ENCODE measurements around the gene SMYD3.
A peak's percentile ranks its signal among the peaks of the same experiment; 100 is the strongest.

The SMYD3 gene

GRCh38 chr1:245990315-245991022, 516.6 kb downstream of the SMYD3 start:
- no peak overlapping the region for H3K4me3 ChIP-seq (ENCODE audit: low read length)
- TF ChIP-seq CTCF (conservative IDR thresholded peaks at IDR 0.05; ENCODE audit: low read depth, low read length): no peak
- DNase-seq (ENCODE audit: low read depth): no peak

DNA sequence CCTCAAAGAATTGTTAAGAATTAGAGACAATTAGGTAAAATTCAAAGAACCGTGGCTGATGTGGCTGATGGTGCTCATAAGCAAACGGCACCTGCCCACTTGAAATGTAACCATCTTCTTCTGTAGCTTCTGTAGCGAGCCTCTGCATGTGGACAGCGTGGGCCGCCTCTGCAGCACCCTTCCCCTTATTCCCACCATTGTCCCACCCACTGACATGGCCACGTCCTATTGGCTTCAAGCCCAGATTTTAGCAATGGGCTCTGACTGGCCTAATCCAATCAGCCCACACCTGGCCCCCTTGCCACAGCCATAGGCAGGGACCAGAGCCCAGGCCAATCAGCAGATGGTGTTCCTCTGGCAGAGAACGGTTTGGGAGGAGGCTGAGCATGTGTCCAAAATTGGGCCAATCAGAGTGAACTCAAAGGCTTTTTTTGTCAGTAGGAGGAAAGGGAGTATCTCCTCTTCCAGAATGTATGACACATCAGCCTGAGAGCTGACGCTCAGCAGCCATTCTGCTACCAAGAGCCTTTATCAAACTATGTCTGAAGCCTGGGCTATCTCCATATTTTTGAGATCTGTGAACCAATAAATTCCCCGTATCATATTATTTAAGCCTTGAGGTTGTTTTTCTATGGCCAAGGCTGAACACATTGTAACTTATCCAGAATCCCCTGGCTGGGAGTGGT, 518.5 kb downstream of the SMYD3 start:
- DNase-seq (ENCODE audit: low read depth): no peak
- no peak overlapping the region for H3K4me3 ChIP-seq (ENCODE audit: low read length)
- TF ChIP-seq CTCF (conservative IDR thresholded peaks at IDR 0.05; ENCODE audit: low read depth, low read length): no peak

DNA sequence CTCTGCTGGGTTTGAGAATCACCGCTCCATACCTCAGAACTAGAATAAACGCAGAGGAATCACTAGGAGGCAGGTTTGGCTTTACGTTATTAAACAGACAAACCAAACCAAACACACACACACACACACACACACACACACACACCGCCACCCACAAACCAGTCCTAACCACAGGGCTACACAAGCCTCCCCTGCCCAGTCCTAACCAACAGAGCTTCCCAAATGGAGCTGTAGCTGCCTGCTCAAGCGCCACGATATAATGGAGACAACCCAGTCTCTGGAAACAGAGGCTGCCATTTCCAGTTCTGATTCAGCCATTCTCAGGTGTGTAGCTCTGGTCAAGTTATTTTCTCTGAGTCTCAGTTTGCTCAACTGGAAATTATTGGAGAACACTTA, 519.1 kb downstream of the SMYD3 start:
- no peak for DNase-seq (ENCODE audit: low read depth)
- TF ChIP-seq CTCF (conservative IDR thresholded peaks at IDR 0.05; ENCODE audit: low read depth, low read length): no peak
- no peak overlapping the region for H3K4me3 ChIP-seq (ENCODE audit: low read length)

DNA sequence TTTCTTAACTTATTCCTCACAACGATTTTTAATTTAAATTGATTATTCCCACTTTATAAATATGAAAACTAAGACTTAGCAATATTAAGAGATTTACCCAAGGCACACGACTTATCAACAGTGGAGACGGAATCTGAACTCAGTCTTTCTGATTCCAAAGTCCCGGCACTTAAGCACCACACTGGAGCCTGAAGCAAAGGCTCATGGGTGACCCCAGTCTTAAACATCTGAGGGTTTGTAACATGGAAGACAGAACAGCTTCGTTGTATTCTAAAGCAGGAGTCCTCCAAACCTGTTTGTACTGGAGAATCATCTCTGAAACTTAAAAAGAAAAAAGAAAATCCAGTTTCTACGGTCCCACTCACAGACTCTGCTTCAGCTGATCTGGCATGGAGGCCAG, 519.5 kb downstream of the SMYD3 start:
- H3K4me3 ChIP-seq (ENCODE audit: low read length): no peak overlapping the region
- TF ChIP-seq CTCF (conservative IDR thresholded peaks at IDR 0.05; ENCODE audit: low read depth, low read length): no peak
- DNase-seq (ENCODE audit: low read depth): no peak

DNA sequence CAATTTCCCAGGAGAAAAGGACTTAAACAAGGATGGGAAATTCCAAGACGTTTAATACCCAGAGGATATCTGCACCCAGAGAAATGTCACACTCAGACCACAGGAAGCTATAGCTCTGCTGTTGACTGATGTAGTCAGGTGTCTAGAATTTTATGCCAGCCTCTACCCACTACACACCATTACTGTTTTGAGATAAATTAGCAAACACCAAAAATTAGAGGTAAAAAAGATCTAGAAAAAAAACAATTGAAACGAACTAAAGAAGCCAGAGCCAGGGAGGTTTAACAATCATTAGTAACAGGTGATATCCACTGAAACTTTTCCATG, 519.9 kb downstream of the SMYD3 start:
- H3K4me3 ChIP-seq (ENCODE audit: low read length): no peak overlapping the region
- TF ChIP-seq CTCF (conservative IDR thresholded peaks at IDR 0.05; ENCODE audit: low read depth, low read length): no peak
- DNase-seq (ENCODE audit: low read depth): no peak

- peak; percentile 21 for TF ChIP-seq CTCF (conservative IDR thresholded peaks at IDR 0.05; ENCODE audit: low read depth, low read length)
- DNase-seq (ENCODE audit: low read depth): peak; percentile 37
- no peak overlapping the region for H3K4me3 ChIP-seq (ENCODE audit: low read length)
Observed at GRCh38 chr1:245986404-245987218, 520.5 kb downstream of the SMYD3 start.
